NCI-H2029 (cell line): ENCODE data around the gene CCL27.

ENCODE experiments used
- DNase-seq: peaks from one replicate; lab custom pipeline; 2025; lab: John Stamatoyannopoulos, UW

The CCL27 gene

GRCh38 chr9:34662526-34663302, at the start of gene CCL27:
CCL27 (minus strand) TSS chr9:34662657; CDS start chr9:34662633, 24 bp downstream.
- no peak for DNase-seq

GRCh38 chr9:34712140-34712539, 49.7 kb upstream of the CCL27 start:
- DNase-seq = no peak

GRCh38 chr9:34710023-34710422, 47.6 kb upstream of the CCL27 start, which contains the start of gene CCL21:
CCL21 (minus strand) TSS chr9:34710136; CDS start chr9:34710066, 70 bp downstream.
- peak; percentile 4 for DNase-seq

- no peak for DNase-seq
Observed at GRCh38 chr9:34709196-34709978, 46.9 kb upstream of the CCL27 start.

GRCh38 chr9:34707130-34707529, 44.7 kb upstream of the CCL27 start:
- DNase-seq = no peak

- peak; percentile 72 for DNase-seq
Observed at GRCh38 chr9:34701769-34702736, 39.6 kb upstream of the CCL27 start.

GRCh38 chr9:34701023-34701768, 38.7 kb upstream of the CCL27 start:
- DNase-seq = peak; percentile 72

GRCh38 chr9:34694811-34695210, 32.4 kb upstream of the CCL27 start:
- no peak for DNase-seq

- DNase-seq = no peak
Observed at GRCh38 chr9:34693560-34693959, 31.1 kb upstream of the CCL27 start.

- DNase-seq = no peak
Observed at GRCh38 chr9:34691936-34692315, 29.5 kb upstream of the CCL27 start.

- DNase-seq = no peak
Observed at GRCh38 chr9:34690983-34691935, 28.8 kb upstream of the CCL27 start, which contains the start of gene CCL19. CCL19 (minus strand) TSS chr9:34691276; CDS start chr9:34691139, 137 bp downstream.

GRCh38 chr9:34689512-34689911, 27.1 kb upstream of the CCL27 start:
- no peak for DNase-seq

GRCh38 chr9:34689116-34689470, 26.6 kb upstream of the CCL27 start:
- peak; percentile 45 for DNase-seq

GRCh38 chr9:34688329-34689115, 26.1 kb upstream of the CCL27 start:
- DNase-seq = no peak

- DNase-seq = no peak
Observed at GRCh38 chr9:34687276-34688030, 25.0 kb upstream of the CCL27 start.

- no peak for DNase-seq
Observed at GRCh38 chr9:34686732-34687131, 24.3 kb upstream of the CCL27 start.

GRCh38 chr9:34686231-34686630, 23.8 kb upstream of the CCL27 start:
- no peak for DNase-seq

GRCh38 chr9:34685591-34685990, 23.1 kb upstream of the CCL27 start:
- DNase-seq = no peak
